ENCODE measurements around the gene CERT1. TPM values are rescaled to one million over a fixed set of nuclear protein-coding genes. Genes with fewer than 3 reads are reported as not detected.

The CERT1 gene
- total and polyA plus RNA-seq, 2 experiments from 2014 or later: 15.6 to 42.0 TPM

DNA sequence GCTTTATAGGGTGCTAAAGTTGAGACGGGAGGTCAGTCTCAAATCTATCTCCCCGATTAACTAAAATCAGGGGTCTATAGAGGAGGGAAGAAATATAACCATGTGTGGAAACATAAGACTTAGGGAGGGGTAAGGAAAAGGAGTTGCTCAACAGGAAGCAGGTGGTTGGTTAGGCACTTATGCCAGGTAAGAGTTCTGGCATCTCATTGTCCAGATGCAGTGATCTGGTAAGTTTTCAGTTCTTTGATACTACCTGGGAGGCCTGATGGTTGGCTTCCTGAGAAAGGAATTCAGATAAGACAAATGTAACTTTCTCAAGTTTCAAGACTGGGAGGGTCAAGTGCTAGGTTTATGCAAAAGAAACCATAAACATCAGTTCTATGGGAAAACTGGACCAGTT is 47.7 kb downstream of the CERT1 start:
- H2AFZ ChIP-seq: no peak overlapping the region
- no peak overlapping the region for H3K4me2 ChIP-seq
- H4K20me1 ChIP-seq (ENCODE audit: insufficient read depth, poor library complexity, severe bottlenecking): peaks cover 13% of the 10 kb centered on the region
- H3K4me1 ChIP-seq (ENCODE audit: insufficient read depth): peaks cover 3% of the 10 kb centered on the region
- H3K27ac ChIP-seq: no peak overlapping the region
- H3K9me3 ChIP-seq (ENCODE audit: low read depth): peaks cover under 1% of the 10 kb centered on the region
- no peaks in the 10 kb centered on the region for H3K36me3 ChIP-seq (replicated peaks; ENCODE audit: insufficient read depth, low read depth)
- no peak for DNase-seq (ENCODE audit: low spot score)
- WGBS (ENCODE audit: low lambda C conversion rate, missing lambda C conversion rate): 82% methylated on average over 2 of the region's 2 CpGs
- TF ChIP-seq EZH2 (IDR thresholded peaks at IDR 0.05; ENCODE audit: borderline replicate concordance) (no peak), EZH2phosphoT487 (IDR thresholded peaks at IDR 0.05; ENCODE audit: low read depth, severe bottlenecking, unreplicated experiment) (no peak)
- TF ChIP-seq, protein P1, sequence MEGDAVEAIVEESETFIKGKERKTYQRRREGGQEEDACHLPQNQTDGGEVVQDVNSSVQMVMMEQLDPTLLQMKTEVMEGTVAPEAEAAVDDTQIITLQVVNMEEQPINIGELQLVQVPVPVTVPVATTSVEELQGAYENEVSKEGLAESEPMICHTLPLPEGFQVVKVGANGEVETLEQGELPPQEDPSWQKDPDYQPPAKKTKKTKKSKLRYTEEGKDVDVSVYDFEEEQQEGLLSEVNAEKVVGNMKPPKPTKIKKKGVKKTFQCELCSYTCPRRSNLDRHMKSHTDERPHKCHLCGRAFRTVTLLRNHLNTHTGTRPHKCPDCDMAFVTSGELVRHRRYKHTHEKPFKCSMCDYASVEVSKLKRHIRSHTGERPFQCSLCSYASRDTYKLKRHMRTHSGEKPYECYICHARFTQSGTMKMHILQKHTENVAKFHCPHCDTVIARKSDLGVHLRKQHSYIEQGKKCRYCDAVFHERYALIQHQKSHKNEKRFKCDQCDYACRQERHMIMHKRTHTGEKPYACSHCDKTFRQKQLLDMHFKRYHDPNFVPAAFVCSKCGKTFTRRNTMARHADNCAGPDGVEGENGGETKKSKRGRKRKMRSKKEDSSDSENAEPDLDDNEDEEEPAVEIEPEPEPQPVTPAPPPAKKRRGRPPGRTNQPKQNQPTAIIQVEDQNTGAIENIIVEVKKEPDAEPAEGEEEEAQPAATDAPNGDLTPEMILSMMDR (IDR thresholded peaks at IDR 0.05; ENCODE audit: poor library complexity): no peak
- no peaks in the 10 kb centered on the region for H3K9me2 ChIP-seq (replicated peaks; ENCODE audit: insufficient read depth)
- no peak overlapping the region for H3K4me3 ChIP-seq
- H3K27me3 ChIP-seq: no peaks in the 10 kb centered on the region
- H3K79me2 ChIP-seq: peaks cover 94% of the 10 kb centered on the region

DNA sequence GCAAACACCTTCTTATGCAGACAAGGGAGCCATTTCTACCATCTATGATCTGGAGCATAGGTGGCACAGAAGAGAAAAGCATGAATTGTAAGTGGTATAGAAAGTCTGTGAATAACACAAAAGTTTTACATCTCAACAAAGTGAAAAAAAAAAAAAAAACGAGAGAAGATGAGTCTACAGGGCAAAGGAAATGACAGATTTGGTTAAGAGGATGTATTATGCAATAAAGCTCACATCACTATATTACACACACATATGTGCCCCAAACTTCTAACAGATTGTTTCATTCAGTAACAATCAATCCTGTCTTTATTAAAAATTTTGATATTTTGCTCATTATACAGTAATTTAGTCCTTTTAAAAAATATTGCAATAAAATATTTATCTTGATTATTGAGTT is 49.8 kb downstream of the CERT1 start:
- 55% methylated on average over 1 of the region's 1 CpG for whole genome bisulfite sequencing (ENCODE audit: low lambda C conversion rate, missing lambda C conversion rate)
- Histone ChIP-seq H3K36me3 (replicated peaks; ENCODE audit: insufficient read depth, low read depth) (no peaks in the 10 kb centered on the region), H3K4me1 (ENCODE audit: insufficient read depth) (peaks cover 3% of the 10 kb centered on the region), H3K9me2 (replicated peaks; ENCODE audit: insufficient read depth) (no peaks in the 10 kb centered on the region), H2AFZ (no peak overlapping the region), H3K9me3 (ENCODE audit: low read depth) (no peaks in the 10 kb centered on the region), H3K4me3 (no peak overlapping the region), H4K20me1 (ENCODE audit: insufficient read depth, poor library complexity, severe bottlenecking) (peaks cover 13% of the 10 kb centered on the region), H3K79me2 (peaks cover 82% of the 10 kb centered on the region), H3K27ac (no peak overlapping the region), H3K4me2 (no peak overlapping the region), H3K27me3 (no peaks in the 10 kb centered on the region)
- TF ChIP-seq EZH2 (IDR thresholded peaks at IDR 0.05; ENCODE audit: borderline replicate concordance): no peak
- TF ChIP-seq, protein P1 (IDR thresholded peaks at IDR 0.05; ENCODE audit: poor library complexity): no peak
- TF ChIP-seq EZH2phosphoT487 (IDR thresholded peaks at IDR 0.05; ENCODE audit: low read depth, severe bottlenecking, unreplicated experiment): no peak
- no peak for DNase-seq (ENCODE audit: low spot score)

DNA sequence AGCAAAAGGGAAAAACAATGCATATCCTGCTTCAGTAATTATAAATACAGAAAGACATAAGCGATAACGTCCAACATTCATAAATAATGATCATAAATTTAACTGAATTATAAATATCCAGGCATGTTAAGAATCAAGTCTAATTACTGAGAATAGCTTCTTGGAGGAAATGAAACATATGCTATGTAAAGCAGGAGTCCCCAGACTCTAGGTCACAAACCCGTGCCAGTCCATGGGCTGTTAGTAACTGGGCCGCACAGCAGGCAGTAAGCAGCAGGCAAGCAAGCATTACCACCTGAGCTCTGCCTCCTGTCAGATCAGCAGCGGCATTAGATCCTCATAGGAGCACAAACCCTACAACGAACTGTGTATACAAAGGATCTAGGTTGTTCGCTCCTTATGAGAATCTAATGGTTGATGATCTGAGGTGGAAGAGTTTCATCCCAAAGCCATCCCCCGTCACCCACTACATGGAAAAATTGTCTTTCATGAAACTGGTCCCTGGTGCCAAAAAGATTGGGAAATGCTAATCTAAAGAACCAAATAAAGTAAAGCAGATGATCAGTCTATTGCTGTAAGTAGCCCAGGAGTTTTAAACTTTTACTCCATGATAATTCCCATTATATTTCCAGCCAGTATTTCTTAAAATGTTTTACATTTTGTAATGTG is 50.4 kb downstream of the CERT1 start:
- Histone ChIP-seq H4K20me1 (ENCODE audit: insufficient read depth, poor library complexity, severe bottlenecking) (peaks cover 10% of the 10 kb centered on the region), H2AFZ (no peak overlapping the region), H3K79me2 (peaks cover 79% of the 10 kb centered on the region), H3K36me3 (replicated peaks; ENCODE audit: insufficient read depth, low read depth) (no peaks in the 10 kb centered on the region), H3K9me2 (replicated peaks; ENCODE audit: insufficient read depth) (no peaks in the 10 kb centered on the region), H3K27me3 (no peaks in the 10 kb centered on the region), H3K4me1 (ENCODE audit: insufficient read depth) (peaks cover 3% of the 10 kb centered on the region), H3K4me3 (no peak overlapping the region), H3K27ac (no peak overlapping the region), H3K9me3 (ENCODE audit: low read depth) (no peaks in the 10 kb centered on the region), H3K4me2 (no peak overlapping the region)
- WGBS (ENCODE audit: low lambda C conversion rate, missing lambda C conversion rate): 76% methylated on average over 8 of the region's 8 CpGs
- no peak for DNase-seq (ENCODE audit: low spot score)
- TF ChIP-seq EZH2 (IDR thresholded peaks at IDR 0.05; ENCODE audit: borderline replicate concordance) (no peak), EZH2phosphoT487 (IDR thresholded peaks at IDR 0.05; ENCODE audit: low read depth, severe bottlenecking, unreplicated experiment) (no peak)
- TF ChIP-seq, protein P1 (IDR thresholded peaks at IDR 0.05; ENCODE audit: poor library complexity): no peak
